NT2/D1 (cell line): Measurements from ENCODE around the gene DUSP2.
A peak's percentile ranks its signal among the peaks of the same experiment; 100 is the strongest.

Experiments
- DNase-seq: peaks from one replicate; pipeline ENCODE4 v3.0.0-alpha.2; 2011; ENCODE audit warnings: low read depth, low spot score
- H3K27me3 ChIP-seq: 2 replicates; pipeline ENCODE4 v1.6.0; 2011; ENCODE audit warnings: mild to moderate bottlenecking; ENCODE audit not compliant: insufficient read length, insufficient read depth
- H3K36me3 ChIP-seq: 2 replicates; pipeline ENCODE4 v1.6.1; 2011; ENCODE audit warnings: mild to moderate bottlenecking, low read length, mixed read lengths; ENCODE audit not compliant: insufficient read depth, insufficient read length
- H3K4me1 ChIP-seq: 2 replicates; pipeline ENCODE4 v1.5.1; 2011; ENCODE audit not compliant: insufficient read depth, insufficient read length
- H3K4me3 ChIP-seq: 2 replicates; pipeline ENCODE4 v1.5.1; 2011; ENCODE audit warnings: low read depth; ENCODE audit not compliant: insufficient read length
- H3K9ac ChIP-seq: 2 replicates; pipeline ENCODE4 v1.6.0; 2011; ENCODE audit warnings: low read depth; ENCODE audit not compliant: insufficient read length
- H3K9me3 ChIP-seq: 2 replicates; pipeline ENCODE4 v1.5.1; 2011; ENCODE audit warnings: mild to moderate bottlenecking, low read length; ENCODE audit not compliant: insufficient read depth
- SUZ12 ChIP-seq: IDR thresholded peaks from 2 replicates; pipeline ENCODE4 v1.6.1; 2011; ENCODE audit not compliant: insufficient read length, insufficient read depth; ENCODE audit errors: extremely low read depth
- YY1 ChIP-seq: IDR thresholded peaks from 2 replicates; pipeline ENCODE4 v1.6.1; 2011; ENCODE audit not compliant: insufficient read length, insufficient read depth
- ZNF274 ChIP-seq: IDR thresholded peaks from 2 replicates; pipeline ENCODE4 v1.6.1; 2011; ENCODE audit warnings: mild to moderate bottlenecking, low read depth, low read length

DUSP2 gene

DNA sequence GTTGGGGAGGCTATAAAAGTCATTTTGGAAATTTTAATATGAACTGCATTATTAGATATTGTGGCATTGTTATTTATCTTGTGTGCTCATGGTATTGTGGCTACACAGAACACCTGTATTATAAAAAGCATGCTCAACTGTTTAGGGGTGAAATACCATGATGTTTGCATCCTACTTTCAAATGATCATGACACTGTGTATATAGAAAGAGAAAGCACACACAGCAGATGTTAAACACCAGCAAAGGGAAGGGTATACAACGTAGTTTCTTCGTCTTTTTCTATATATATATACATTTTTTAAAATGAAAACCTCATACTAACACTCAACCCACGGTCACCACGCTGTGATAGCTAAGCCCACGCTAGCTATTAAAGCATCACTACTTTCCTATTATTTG, 36.3 kb upstream of the DUSP2 start:
- no peak for DNase-seq
- no peak overlapping the region for H3K9ac ChIP-seq
- H3K4me1 ChIP-seq, result no peaks in the 10 kb centered on the region
- peaks cover 27% of the 10 kb centered on the region for H3K36me3 ChIP-seq
- no peaks in the 10 kb centered on the region for H3K9me3 ChIP-seq
- H3K27me3 ChIP-seq, result no peaks in the 10 kb centered on the region
- TF ChIP-seq SUZ12 (no peak), YY1 (no peak), ZNF274 (no peak)
- H3K4me3 ChIP-seq, result no peak overlapping the region

GRCh38 chr2:96180521-96180920, 35.3 kb upstream of the DUSP2 start:
- Histone ChIP-seq H3K9me3 (no peaks in the 10 kb centered on the region), H3K36me3 (peaks cover 17% of the 10 kb centered on the region), H3K4me3 (no peak overlapping the region), H3K27me3 (no peaks in the 10 kb centered on the region), H3K4me1 (no peaks in the 10 kb centered on the region), H3K9ac (no peak overlapping the region)
- no peak for DNase-seq
- TF ChIP-seq SUZ12 (no peak), YY1 (no peak), ZNF274 (no peak)

- no peaks in the 10 kb centered on the region for H3K4me1 ChIP-seq
- H3K36me3 ChIP-seq, result peaks cover 12% of the 10 kb centered on the region
- no peaks in the 10 kb centered on the region for H3K27me3 ChIP-seq
- H3K9ac ChIP-seq, result no peak overlapping the region
- H3K4me3 ChIP-seq, result no peak overlapping the region
- DNase-seq, result no peak
- H3K9me3 ChIP-seq, result no peaks in the 10 kb centered on the region
- no peak for TF ChIP-seq SUZ12
- no peak for TF ChIP-seq ZNF274
- TF ChIP-seq YY1, result no peak
Observed at GRCh38 chr2:96180002-96180401, 34.8 kb upstream of the DUSP2 start.

- Histone ChIP-seq H3K36me3 (no peaks in the 10 kb centered on the region), H3K4me3 (no peak overlapping the region), H3K4me1 (no peaks in the 10 kb centered on the region), H3K9ac (no peak overlapping the region), H3K9me3 (no peaks in the 10 kb centered on the region), H3K27me3 (no peaks in the 10 kb centered on the region)
- TF ChIP-seq YY1, result no peak
- no peak for TF ChIP-seq SUZ12
- no peak for TF ChIP-seq ZNF274
- DNase-seq, result no peak
Observed at GRCh38 chr2:96176661-96177060, 31.4 kb upstream of the DUSP2 start.

GRCh38 chr2:96175951-96176350, 30.7 kb upstream of the DUSP2 start:
- no peak overlapping the region for H3K9ac ChIP-seq
- no peaks in the 10 kb centered on the region for H3K4me1 ChIP-seq
- H3K27me3 ChIP-seq, result no peaks in the 10 kb centered on the region
- no peak for DNase-seq
- TF ChIP-seq ZNF274, result no peak
- TF ChIP-seq SUZ12, result no peak
- TF ChIP-seq YY1, result no peak
- H3K9me3 ChIP-seq, result no peaks in the 10 kb centered on the region
- no peak overlapping the region for H3K4me3 ChIP-seq
- no peaks in the 10 kb centered on the region for H3K36me3 ChIP-seq

GRCh38 chr2:96174251-96175144, 29.3 kb upstream of the DUSP2 start:
- Histone ChIP-seq H3K36me3 (no peaks in the 10 kb centered on the region), H3K9me3 (peaks cover 10% of the 10 kb centered on the region), H3K4me1 (no peaks in the 10 kb centered on the region), H3K4me3 (no peak overlapping the region), H3K27me3 (no peaks in the 10 kb centered on the region), H3K9ac (no peak overlapping the region)
- TF ChIP-seq ZNF274, result no peak
- TF ChIP-seq SUZ12, result no peak
- no peak for TF ChIP-seq YY1
- peak; percentile 55 for DNase-seq

DNA sequence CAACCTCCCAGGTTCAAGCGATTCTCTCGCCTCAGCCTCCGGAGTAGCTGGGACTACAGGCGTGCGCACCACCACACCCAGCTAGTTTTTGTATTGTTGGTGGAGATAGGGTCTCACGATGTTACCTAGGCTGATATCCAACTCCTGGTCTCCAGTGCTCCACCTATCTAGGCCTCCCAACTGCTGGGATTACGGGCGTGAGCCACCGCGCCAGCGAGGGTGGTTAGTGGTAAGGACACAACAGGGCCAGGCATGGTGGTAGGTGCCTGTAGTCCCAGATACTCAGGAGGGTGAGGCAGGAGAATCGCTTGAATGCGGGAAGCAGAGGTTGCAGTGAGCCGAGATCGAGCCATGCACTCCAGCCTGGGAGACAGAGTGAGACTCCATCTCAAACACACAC, 26.6 kb upstream of the DUSP2 start:
- H3K4me1 ChIP-seq, result no peaks in the 10 kb centered on the region
- no peaks in the 10 kb centered on the region for H3K36me3 ChIP-seq
- H3K4me3 ChIP-seq, result no peak overlapping the region
- no peaks in the 10 kb centered on the region for H3K27me3 ChIP-seq
- TF ChIP-seq YY1 (no peak), ZNF274 (no peak), SUZ12 (no peak)
- DNase-seq, result no peak
- H3K9me3 ChIP-seq, result peaks cover 11% of the 10 kb centered on the region
- H3K9ac ChIP-seq, result no peak overlapping the region
